WTC11 (cell line): ENCODE measurements around the gene HES1. TPM values are rescaled to one million over a fixed set of nuclear protein-coding genes. Genes with fewer than 3 reads are reported as not detected.

Experiments
- ATAC-seq: fragments of 200-7000 bp; cut with Tn5 transposase; 2 replicates; pipeline ENCODE4 v1.10.0; 2021; ENCODE audit warnings: mild to moderate bottlenecking, moderate library complexity
- CTCF ChIA-PET: fragments of 300-600 bp; sonication (Branson Sonifier 250); formaldehyde crosslinking; loops from one replicate; lab custom pipeline; 2021; ENCODE audit warnings: antibody characterized with exemption; lab: Charles Lee
- POLR2A ChIA-PET: fragments of 350-600 bp; sonication (Branson Sonifier 250); formaldehyde crosslinking; loops from one replicate; lab custom pipeline; 2021; ENCODE audit warnings: antibody characterized with exemption; lab: Charles Lee
- DNase-seq: peaks from one replicate; pipeline ENCODE4 v3.0.0; 2021; ENCODE audit warnings: low spot score
- H3K27ac Mint-ChIP-seq: 2 replicates; pipeline ENCODE4 v1.8.0; 2021; ENCODE audit warnings: mixed read lengths
- H3K27me3 Mint-ChIP-seq: 2 replicates; pipeline ENCODE4 v1.8.0; 2021; ENCODE audit warnings: low read depth, mild to moderate bottlenecking, moderate library complexity, mixed read lengths
- H3K36me3 Mint-ChIP-seq: 2 replicates; pipeline ENCODE4 v1.8.0; 2021; ENCODE audit warnings: mixed read lengths
- H3K4me1 Mint-ChIP-seq: 2 replicates; pipeline ENCODE4 v1.8.0; 2022; ENCODE audit warnings: mixed read lengths
- H3K4me3 Mint-ChIP-seq: 2 replicates; pipeline ENCODE4 v1.8.0; 2021; ENCODE audit warnings: mild to moderate bottlenecking, moderate library complexity, mixed read lengths
- H3K9me3 Mint-ChIP-seq: 2 replicates; pipeline ENCODE4 v1.8.0; 2021; ENCODE audit warnings: mixed read lengths
- ATF3 ChIP-seq: sonication (generic); formaldehyde crosslinking; conservative IDR thresholded peaks from 2 replicates; pipeline ENCODE4 v1.8.1; 2022; ENCODE audit warnings: mild to moderate bottlenecking, missing genetic modification reagents
- ATF6 ChIP-seq: sonication (generic); formaldehyde crosslinking; IDR thresholded peaks from 2 replicates; pipeline ENCODE4 v1.8.1; 2023; ENCODE audit warnings: mild to moderate bottlenecking, missing genetic modification reagents
- FOXJ3 ChIP-seq: sonication (generic); formaldehyde crosslinking; IDR thresholded peaks from 2 replicates; pipeline ENCODE4 v1.9.0; 2021; ENCODE audit warnings: missing genetic modification reagents, mild to moderate bottlenecking, borderline replicate concordance
- HMGA2 ChIP-seq: fragments of 250-450 bp; sonication (Bioruptor Pico); IDR thresholded peaks from 2 replicates; pipeline ENCODE4 v1.4.0; 2021; ENCODE audit warnings: mild to moderate bottlenecking, moderate library complexity
- MAX ChIP-seq: sonication (generic); formaldehyde crosslinking; IDR thresholded peaks from 2 replicates; pipeline ENCODE4 v1.8.0; 2022; ENCODE audit warnings: mild to moderate bottlenecking, missing genetic modification reagents
- PRDM15 ChIP-seq: sonication (generic); formaldehyde crosslinking; IDR thresholded peaks from 2 replicates; pipeline ENCODE4 v1.8.0; 2022; ENCODE audit warnings: missing genetic modification reagents
- PRRX2 ChIP-seq: fragments of 250-450 bp; sonication (Bioruptor Pico); IDR thresholded peaks from 2 replicates; pipeline ENCODE4 v1.8.0; 2021; ENCODE audit warnings: mild to moderate bottlenecking
- SP1 ChIP-seq: sonication (generic); formaldehyde crosslinking; conservative IDR thresholded peaks from 2 replicates; pipeline ENCODE4 v1.8.1; 2022; ENCODE audit warnings: missing genetic modification reagents
- USF1 ChIP-seq: sonication (generic); formaldehyde crosslinking; IDR thresholded peaks from 2 replicates; pipeline ENCODE4 v1.8.0; 2022; ENCODE audit warnings: mild to moderate bottlenecking, missing genetic modification reagents
- ZBTB43 ChIP-seq: sonication (generic); formaldehyde crosslinking; IDR thresholded peaks from 2 replicates; pipeline ENCODE4 v1.8.1; 2023; ENCODE audit warnings: mild to moderate bottlenecking, missing genetic modification reagents
- ZNF121 ChIP-seq: sonication (generic); formaldehyde crosslinking; IDR thresholded peaks from 2 replicates; pipeline ENCODE4 v1.8.0; 2023; ENCODE audit warnings: missing genetic modification reagents
- ZSCAN18 ChIP-seq: fragments of 250-450 bp; sonication (Bioruptor Pico); IDR thresholded peaks from 2 replicates; pipeline ENCODE4 v2.1.2; 2022; ENCODE audit warnings: mild to moderate bottlenecking, moderate library complexity
- total RNA-seq: library from RNA; stranded (reverse); gene quantifications from 3 replicates; pipeline ENCODE4 v1.2.3, GENCODE V29; 2021

Gene HES1
- total RNA-seq, 1 experiment from 2014 or later, result 28.4 TPM

- CTCF ChIA-PET, result no interaction called here
- H3K27ac Mint-ChIP-seq, result no peak overlapping the region
Measured at GRCh38 chr3:194095902-194096301, 40.0 kb upstream of the HES1 start.

GRCh38 chr3:194097141-194097882 is 38.6 kb upstream of the HES1 start:
- H3K4me3 Mint-ChIP-seq, result no peak overlapping the region
- H3K36me3 Mint-ChIP-seq, result no peaks in the 10 kb centered on the region
- ChIA-PET POLR2A (interaction anchor here (0.5 to 0.6 kb wide), 2 partner anchors 78 to 228 kb away, joined by 3 read pairs; no protein-coding TSS in a partner anchor), CTCF (interaction anchor here (1.0 to 2.5 kb wide), 3 partner anchors 13 to 317 kb away, joined by 3 to 7 read pairs (median 4); no protein-coding TSS in a partner anchor)
- peaks cover 6% of the 10 kb centered on the region for H3K27me3 Mint-ChIP-seq
- H3K4me1 Mint-ChIP-seq, result peaks cover 23% of the 10 kb centered on the region
- TF ChIP-seq ATF3 (CRISPR knock-in tag), result no peak
- H3K27ac Mint-ChIP-seq, result no peak overlapping the region
- ATAC-seq (peak; percentile 47), DNase-seq (no peak)
- H3K9me3 Mint-ChIP-seq, result no peaks in the 10 kb centered on the region

More at GRCh38 chr3:194095902-194096301, 40.0 kb upstream of the HES1 start:
- Mint-ChIP-seq H3K36me3 (no peaks in the 10 kb centered on the region), H3K4me1 (peaks cover 26% of the 10 kb centered on the region), H3K4me3 (no peak overlapping the region), H3K27me3 (peaks cover 6% of the 10 kb centered on the region), H3K9me3 (no peaks in the 10 kb centered on the region)
- ATAC-seq, result no peak
- no peak for TF ChIP-seq ZSCAN18 (CRISPR knock-in tag)
- no peak for TF ChIP-seq ZBTB43 (CRISPR knock-in tag)
- DNase-seq, result no peak
- POLR2A ChIA-PET, result no interaction called here

GRCh38 chr3:194098081-194098842 is 37.7 kb upstream of the HES1 start:
- POLR2A ChIA-PET, result interaction anchor here (0.6 kb wide), 2 partner anchors 77 to 244 kb away, joined by 3 read pairs; no protein-coding TSS in a partner anchor
- ATAC-seq (peak; percentile 51), DNase-seq (no peak)
- TF ChIP-seq PRDM15 (CRISPR knock-in tag) (peak; percentile 79), ZNF121 (CRISPR knock-in tag) (0 out of 2 replicates have a peak, but pooled peaks have one; percentile 40), MAX (CRISPR knock-in tag) (no peak), FOXJ3 (CRISPR knock-in tag) (no peak), USF1 (CRISPR knock-in tag) (no peak), HMGA2 (CRISPR knock-in tag) (no peak), PRRX2 (no peak), SP1 (CRISPR knock-in tag) (no peak), ATF6 (CRISPR knock-in tag) (no peak)
- CTCF ChIA-PET, result interaction anchor here (1.0 to 2.5 kb wide), 3 partner anchors 12 to 318 kb away, joined by 3 to 7 read pairs (median 4); no protein-coding TSS in a partner anchor
- H3K27me3 Mint-ChIP-seq, result peaks cover 6% of the 10 kb centered on the region
- H3K36me3 Mint-ChIP-seq, result no peaks in the 10 kb centered on the region
- H3K9me3 Mint-ChIP-seq, result no peaks in the 10 kb centered on the region
- H3K4me3 Mint-ChIP-seq, result no peak overlapping the region
- no peak overlapping the region for H3K27ac Mint-ChIP-seq
- peaks cover 23% of the 10 kb centered on the region for H3K4me1 Mint-ChIP-seq
